ENCODE results near the gene PALM2AKAP2.

PALM2AKAP2 gene

GRCh38 chr9:109779711-109780452 lies at the start of gene PALM2AKAP2:
TSS of gene PALM2AKAP2 (plus strand) at chr9:109780198. CDS start at chr9:109780489, 291 bp downstream.
- DNase-seq: no peak

GRCh38 chr9:109730228-109730627 lies 49.8 kb upstream of the PALM2AKAP2 start:
- DNase-seq: no peak

- no peak for DNase-seq
Observed at GRCh38 chr9:109733690-109734089, 46.3 kb upstream of the PALM2AKAP2 start.

- DNase-seq: no peak
Observed at GRCh38 chr9:109734814-109735213, 45.2 kb upstream of the PALM2AKAP2 start.

- no peak for DNase-seq
Observed at GRCh38 chr9:109735801-109736200, 44.2 kb upstream of the PALM2AKAP2 start.

GRCh38 chr9:109737295-109737694 lies 42.7 kb upstream of the PALM2AKAP2 start:
- DNase-seq: no peak

GRCh38 chr9:109739760-109740159 lies 40.2 kb upstream of the PALM2AKAP2 start:
- no peak for DNase-seq

- no peak for DNase-seq
Observed at GRCh38 chr9:109742776-109743348, 37.1 kb upstream of the PALM2AKAP2 start.

- DNase-seq: no peak
Observed at GRCh38 chr9:109743696-109744095, 36.3 kb upstream of the PALM2AKAP2 start.

GRCh38 chr9:109745335-109746283 lies 34.4 kb upstream of the PALM2AKAP2 start:
- no peak for DNase-seq

- no peak for DNase-seq
Observed at GRCh38 chr9:109751253-109751652, 28.7 kb upstream of the PALM2AKAP2 start.

- no peak for DNase-seq
Observed at GRCh38 chr9:109753308-109753707, 26.7 kb upstream of the PALM2AKAP2 start.

GRCh38 chr9:109755040-109755439 lies 25.0 kb upstream of the PALM2AKAP2 start:
- DNase-seq: no peak

- DNase-seq: no peak
Observed at GRCh38 chr9:109759589-109759988, 20.4 kb upstream of the PALM2AKAP2 start.

- no peak for DNase-seq
Observed at GRCh38 chr9:109765278-109765677, 14.7 kb upstream of the PALM2AKAP2 start.

GRCh38 chr9:109765830-109766229 lies 14.2 kb upstream of the PALM2AKAP2 start:
- no peak for DNase-seq

GRCh38 chr9:109766351-109766750 lies 13.6 kb upstream of the PALM2AKAP2 start:
- no peak for DNase-seq

- no peak for DNase-seq
Observed at GRCh38 chr9:109767404-109767803, 12.6 kb upstream of the PALM2AKAP2 start.

GRCh38 chr9:109767814-109768213 lies 12.2 kb upstream of the PALM2AKAP2 start:
- no peak for DNase-seq

GRCh38 chr9:109769250-109769649 lies 10.7 kb upstream of the PALM2AKAP2 start:
- DNase-seq: no peak

GRCh38 chr9:109770101-109770500 lies 9.9 kb upstream of the PALM2AKAP2 start:
- DNase-seq: no peak

GRCh38 chr9:109771087-109771486 lies 8.9 kb upstream of the PALM2AKAP2 start:
- no peak for DNase-seq

GRCh38 chr9:109771796-109772531 lies 8.0 kb upstream of the PALM2AKAP2 start:
- DNase-seq: no peak

Data from activated CD4-positive, alpha-beta T cell treated with anti-CD3 and anti-CD28 coated beads, Interleukin-2, amount 50 U/mL, for 4 hours (primary cell).